Cardiac muscle cell (in vitro differentiated cells and primary cell): Measurements from ENCODE around the gene EME2. TPM values are rescaled to one million over a fixed set of nuclear protein-coding genes. Genes with fewer than 3 reads are reported as not detected.

ENCODE experiments used
- DNase-seq, 2 donors: peaks; one replicate each; pipeline versions ENCODE4 v3.0.0 to v3.0.0-alpha.2; 2010 to 2017; ENCODE audit warnings: low read depth in 1 of 2, low spot score in 1 of 2
- H3K27ac ChIP-seq: fragments of 200-600 bp; sonication (generic); 2 replicates; pipeline ENCODE4 v1.5.1; 2016
- H3K27me3 ChIP-seq: fragments of 200-600 bp; sonication (generic); 2 replicates; pipeline ENCODE4 v1.6.0; 2016; ENCODE audit warnings: control low read depth
- H3K36me3 ChIP-seq: fragments of 200-600 bp; sonication (generic); 2 replicates; pipeline ENCODE4 v1.5.1; 2016; ENCODE audit warnings: control low read depth
- H3K4me1 ChIP-seq: fragments of 200-600 bp; sonication (generic); 2 replicates; pipeline ENCODE4 v1.8.1; 2017; ENCODE audit warnings: low read depth, mild to moderate bottlenecking, mixed run types
- H3K4me3 ChIP-seq: fragments of 200-600 bp; sonication (generic); 2 replicates; pipeline ENCODE4 v1.5.1; 2016; ENCODE audit warnings: mild to moderate bottlenecking
- H3K9me3 ChIP-seq: fragments of 200-600 bp; sonication (generic); 2 replicates; pipeline ENCODE4 v1.5.1; 2017; ENCODE audit warnings: low read depth, mild to moderate bottlenecking, control low read depth
- CTCF ChIP-seq: IDR thresholded peaks from 2 replicates; pipeline ENCODE4 v1.5.1; 2012; ENCODE audit warnings: low read depth, mild to moderate bottlenecking, low read length
- polyA plus RNA-seq: library from polyadenylated mRNA; unstranded; fragments of >200 nt; fragmentation: Nextera tagmentation; extraction: Ambion mirVana; gene quantifications from 2 replicates; pipeline ENCODE4 v1.2.1, GENCODE V29; 2016
- total RNA-seq: library from RNA; depleted of rRNA; stranded (reverse); fragments of >200 nt; gene quantifications from 2 replicates; pipeline ENCODE4 v1.2.3, GENCODE V29; 2016

The EME2 gene
- total and polyA plus RNA-seq, 2 experiments from 2014 or later, result 18.7 to 19.3 TPM

GRCh38 chr16:1789643-1790045 lies 17.0 kb downstream of the EME2 start:
- TF ChIP-seq CTCF, result no peak
- Histone ChIP-seq H3K4me1 (no peaks in the 10 kb centered on the region), H3K27me3 (no peaks in the 10 kb centered on the region), H3K27ac (no peak overlapping the region), H3K9me3 (no peaks in the 10 kb centered on the region), H3K36me3 (peaks cover 6% of the 10 kb centered on the region), H3K4me3 (no peak overlapping the region)
- DNase-seq, result no peak

GRCh38 chr16:1790261-1790610 lies 17.6 kb downstream of the EME2 start:
- no peak for DNase-seq
- no peak overlapping the region for H3K4me3 ChIP-seq
- no peaks in the 10 kb centered on the region for H3K27me3 ChIP-seq
- no peak overlapping the region for H3K27ac ChIP-seq
- no peaks in the 10 kb centered on the region for H3K4me1 ChIP-seq
- peaks cover 6% of the 10 kb centered on the region for H3K36me3 ChIP-seq
- TF ChIP-seq CTCF, result no peak
- H3K9me3 ChIP-seq, result no peaks in the 10 kb centered on the region

GRCh38 chr16:1790611-1791255 lies 18.1 kb downstream of the EME2 start:
- no peak for DNase-seq
- H3K36me3 ChIP-seq, result peaks cover 6% of the 10 kb centered on the region
- H3K27ac ChIP-seq, result no peak overlapping the region
- no peak overlapping the region for H3K4me3 ChIP-seq
- no peaks in the 10 kb centered on the region for H3K27me3 ChIP-seq
- no peak for TF ChIP-seq CTCF
- no peaks in the 10 kb centered on the region for H3K4me1 ChIP-seq
- no peaks in the 10 kb centered on the region for H3K9me3 ChIP-seq

- peaks cover 6% of the 10 kb centered on the region for H3K36me3 ChIP-seq
- H3K9me3 ChIP-seq, result no peaks in the 10 kb centered on the region
- H3K27ac ChIP-seq, result no peak overlapping the region
- TF ChIP-seq CTCF, result no peak
- no peaks in the 10 kb centered on the region for H3K27me3 ChIP-seq
- H3K4me3 ChIP-seq, result no peak overlapping the region
- DNase-seq, result no peak
- no peaks in the 10 kb centered on the region for H3K4me1 ChIP-seq
These were observed 18.8 kb downstream of the EME2 start for GRCh38 chr16:1791256-1791942.

GRCh38 chr16:1791943-1792812 lies 19.6 kb downstream of the EME2 start:
- DNase-seq, result no peak
- no peaks in the 10 kb centered on the region for H3K4me1 ChIP-seq

More at GRCh38 chr16:1791943-1792812, 19.6 kb downstream of the EME2 start:
- Histone ChIP-seq H3K27ac (no peak overlapping the region), H3K36me3 (peaks cover 6% of the 10 kb centered on the region), H3K9me3 (no peaks in the 10 kb centered on the region), H3K4me3 (no peak overlapping the region), H3K27me3 (no peaks in the 10 kb centered on the region)
- no peak for TF ChIP-seq CTCF
